HG03432 (cell line): Measurements from ENCODE around the gene CACNB1.

Source experiments
- ATAC-seq: cut with Tn5 transposase; IDR thresholded peaks from one replicate; pipeline ENCODE4 v1.9.1; 2021; ENCODE audit warnings: mild to moderate bottlenecking, moderate library complexity; ENCODE audit not compliant: unreplicated experiment

The CACNB1 gene

GRCh38 chr17:39204245-39204644 is 6.8 kb upstream of the CACNB1 start:
- ATAC-seq = no peak

- ATAC-seq = no peak
These were observed 3.6 kb upstream of the CACNB1 start for GRCh38 chr17:39200957-39201510.

GRCh38 chr17:39200070-39200879 is 2.8 kb upstream of the CACNB1 start, which contains the start of gene RPL19:
Gene RPL19, plus strand, starts transcription at chr17:39200283. Its CDS starts 62 bp downstream, at chr17:39200345.
- ATAC-seq = peak; percentile 65

GRCh38 chr17:39199820-39200069 is 2.3 kb upstream of the CACNB1 start:
- peak; percentile 48 for ATAC-seq

GRCh38 chr17:39198186-39198566 is 707 bp upstream of the CACNB1 start:
- ATAC-seq = no peak

GRCh38 chr17:39196808-39197291 is 619 bp downstream of the CACNB1 start:
- no peak for ATAC-seq

GRCh38 chr17:39196241-39196807 is 1.1 kb downstream of the CACNB1 start:
- ATAC-seq = no peak

- ATAC-seq = no peak
These were observed 1.8 kb downstream of the CACNB1 start for GRCh38 chr17:39195568-39196160.

GRCh38 chr17:39194985-39195524 is 2.4 kb downstream of the CACNB1 start:
- ATAC-seq = no peak

- no peak for ATAC-seq
These were observed 3.1 kb downstream of the CACNB1 start for GRCh38 chr17:39194089-39194984.

GRCh38 chr17:39193346-39193745 is 4.1 kb downstream of the CACNB1 start:
- ATAC-seq = no peak

- ATAC-seq = no peak
These were observed 4.6 kb downstream of the CACNB1 start for GRCh38 chr17:39192901-39193300.

- ATAC-seq = no peak
These were observed 5.5 kb downstream of the CACNB1 start for GRCh38 chr17:39191750-39192510.

GRCh38 chr17:39187152-39187830 is 10.2 kb downstream of the CACNB1 start:
- no peak for ATAC-seq

GRCh38 chr17:39186481-39187002 is 10.9 kb downstream of the CACNB1 start:
- ATAC-seq = no peak

- ATAC-seq = no peak
These were observed 13.7 kb downstream of the CACNB1 start for GRCh38 chr17:39183720-39184119.

GRCh38 chr17:39183045-39183444 is 14.4 kb downstream of the CACNB1 start:
- no peak for ATAC-seq

GRCh38 chr17:39181303-39181702 is 16.2 kb downstream of the CACNB1 start:
- ATAC-seq = no peak

- no peak for ATAC-seq
These were observed 18.9 kb downstream of the CACNB1 start for GRCh38 chr17:39178536-39178935.
